VCaP (cell line): ENCODE measurements around the gene RC3H2.

Experiments
- H3K27ac ChIP-seq: fragments of 450-650 bp; 2 replicates; pipeline ENCODE4 v1.5.1; 2017
- TF ChIP-seq, protein P1 (sequence below): fragments of 450-650 bp; conservative IDR thresholded peaks from 2 replicates; pipeline ENCODE4 v1.5.1; 2017; ENCODE audit warnings: mild to moderate bottlenecking, moderate library complexity

Gene RC3H2

DNA sequence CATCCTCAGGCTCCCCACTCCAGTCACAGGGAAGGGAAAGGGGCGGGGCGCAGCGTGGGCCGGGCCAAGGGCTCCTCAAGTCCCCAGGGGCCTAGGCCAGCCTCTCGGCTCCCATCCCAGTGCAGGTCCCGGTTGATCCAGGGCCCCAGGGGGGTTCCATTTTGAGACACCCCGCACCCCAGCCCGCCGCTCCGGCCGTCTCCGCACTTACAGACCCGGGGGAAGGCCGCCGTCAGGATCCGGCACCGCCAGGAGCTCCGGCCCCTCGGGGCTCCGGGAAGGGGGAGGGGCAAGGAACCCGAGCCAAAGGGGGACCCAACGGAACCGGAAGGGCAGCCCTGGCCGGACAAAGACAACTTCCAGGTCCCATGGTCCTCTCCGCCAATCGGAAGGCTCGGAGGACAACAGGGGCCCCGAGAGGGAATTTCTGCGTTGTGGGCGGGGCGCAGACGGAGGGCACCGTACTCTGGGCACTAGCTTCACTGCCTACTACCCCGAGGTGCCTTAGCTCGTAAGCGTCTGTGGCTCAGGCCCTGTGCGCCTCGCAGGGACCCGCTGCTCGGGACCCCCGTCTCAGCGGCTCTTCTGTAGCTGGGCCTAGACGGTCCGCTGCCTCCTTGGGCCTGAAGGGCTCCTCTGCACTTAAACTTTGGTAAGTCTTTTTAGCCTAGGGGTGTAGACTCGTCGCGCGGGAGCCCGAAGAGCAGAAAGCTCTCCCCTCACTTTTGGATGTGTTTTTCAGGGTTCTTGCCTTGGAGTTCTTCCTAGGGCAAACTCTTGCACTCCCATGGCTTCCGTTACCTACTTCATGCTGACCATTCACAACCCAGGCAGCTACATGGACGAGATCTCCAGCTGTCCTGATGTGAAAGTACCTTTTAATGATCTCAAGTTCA, 26.3 kb upstream of the RC3H2 start, which contains the start of gene ZBTB26:
ZBTB26 (minus strand) TSS at position 287 of the 896 bp plus-strand sequence. CDS start 11,578 bp downstream, outside the sequence.
- TF ChIP-seq, protein P1, sequence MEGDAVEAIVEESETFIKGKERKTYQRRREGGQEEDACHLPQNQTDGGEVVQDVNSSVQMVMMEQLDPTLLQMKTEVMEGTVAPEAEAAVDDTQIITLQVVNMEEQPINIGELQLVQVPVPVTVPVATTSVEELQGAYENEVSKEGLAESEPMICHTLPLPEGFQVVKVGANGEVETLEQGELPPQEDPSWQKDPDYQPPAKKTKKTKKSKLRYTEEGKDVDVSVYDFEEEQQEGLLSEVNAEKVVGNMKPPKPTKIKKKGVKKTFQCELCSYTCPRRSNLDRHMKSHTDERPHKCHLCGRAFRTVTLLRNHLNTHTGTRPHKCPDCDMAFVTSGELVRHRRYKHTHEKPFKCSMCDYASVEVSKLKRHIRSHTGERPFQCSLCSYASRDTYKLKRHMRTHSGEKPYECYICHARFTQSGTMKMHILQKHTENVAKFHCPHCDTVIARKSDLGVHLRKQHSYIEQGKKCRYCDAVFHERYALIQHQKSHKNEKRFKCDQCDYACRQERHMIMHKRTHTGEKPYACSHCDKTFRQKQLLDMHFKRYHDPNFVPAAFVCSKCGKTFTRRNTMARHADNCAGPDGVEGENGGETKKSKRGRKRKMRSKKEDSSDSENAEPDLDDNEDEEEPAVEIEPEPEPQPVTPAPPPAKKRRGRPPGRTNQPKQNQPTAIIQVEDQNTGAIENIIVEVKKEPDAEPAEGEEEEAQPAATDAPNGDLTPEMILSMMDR, result no peak
- peak within 1 kb of the TSS; percentile 92 for H3K27ac ChIP-seq

DNA sequence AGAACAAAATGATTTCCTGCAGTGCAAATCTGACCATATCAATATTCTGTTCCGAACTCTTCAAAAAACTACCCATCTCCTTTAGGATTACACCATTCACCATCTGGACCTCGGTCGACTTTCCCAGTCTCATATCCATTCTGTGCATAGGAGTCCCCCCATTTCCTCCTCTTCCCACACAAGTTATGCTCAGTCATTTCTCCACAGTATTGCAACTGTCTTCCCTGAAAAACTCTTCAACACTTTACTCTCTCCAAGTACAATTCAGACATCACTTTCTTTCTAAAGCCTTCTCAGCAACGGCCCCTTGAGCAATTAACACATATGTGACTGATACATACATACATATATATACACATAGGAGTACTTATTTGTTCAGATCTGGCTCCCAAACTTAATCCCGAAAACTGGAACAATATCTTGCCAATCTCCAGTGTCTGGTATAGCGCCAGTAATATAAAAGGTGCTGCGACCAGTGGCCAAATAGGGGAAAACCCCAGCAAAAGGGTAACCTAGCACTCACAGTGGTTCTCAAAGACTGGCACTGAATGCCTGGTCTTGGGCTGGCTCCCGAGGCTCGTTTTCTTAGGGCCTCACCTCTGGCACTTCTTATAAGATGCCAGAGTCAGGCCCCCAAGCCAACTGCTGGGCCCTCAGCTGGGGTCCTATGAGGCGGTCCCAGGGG, 25.5 kb upstream of the RC3H2 start:
- H3K27ac ChIP-seq, result peak overlapping the region; percentile 92
- TF ChIP-seq, protein P1, result peak; percentile 21; the same call in 1 of the 2 replicates

DNA sequence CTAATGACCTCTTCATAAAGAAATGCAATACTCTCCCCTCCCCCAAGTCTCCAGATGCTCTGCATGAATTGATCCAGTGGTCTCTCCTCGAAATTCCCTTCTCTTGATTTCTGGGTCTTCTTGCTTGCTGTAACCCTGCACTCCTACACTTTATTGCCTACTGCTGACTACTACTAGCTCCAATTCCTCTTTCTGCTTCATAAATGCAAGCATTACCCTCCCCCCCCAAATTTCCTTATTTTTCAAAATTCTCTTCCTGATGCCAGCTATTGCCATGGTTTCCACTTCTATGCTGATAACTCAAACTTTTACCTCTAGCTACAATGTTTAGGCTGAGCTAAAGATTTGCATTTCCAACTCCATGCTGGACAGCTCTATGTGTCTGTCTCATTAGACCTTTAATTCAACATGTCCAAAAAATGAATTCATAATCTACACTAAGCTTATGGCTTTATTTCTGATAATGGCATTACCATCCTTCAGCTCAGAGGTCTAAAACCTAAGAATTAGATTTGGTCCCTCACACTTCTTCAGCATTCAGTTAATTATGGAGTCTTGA, 24.7 kb upstream of the RC3H2 start:
- H3K27ac ChIP-seq, result no peak overlapping the region
- TF ChIP-seq, protein P1, result no peak

DNA sequence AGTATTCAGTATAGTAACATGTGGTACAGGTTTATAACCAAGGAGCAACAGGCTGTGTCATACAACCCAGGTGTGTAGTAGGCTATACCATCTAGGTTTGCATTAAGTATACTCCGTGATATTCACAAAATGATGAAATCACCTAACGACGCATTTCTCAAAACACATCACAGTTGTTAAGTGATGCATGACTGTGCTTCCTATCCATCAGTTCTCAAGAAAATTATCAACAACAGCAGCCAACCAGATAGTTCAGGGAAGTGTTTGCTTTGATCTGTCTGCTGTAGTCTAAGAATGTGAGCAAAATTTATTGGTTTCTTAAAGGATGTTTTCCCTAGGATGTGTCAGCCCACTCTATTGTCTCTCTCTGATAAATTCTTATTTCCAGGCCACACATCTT, 18.8 kb upstream of the RC3H2 start:
- H3K27ac ChIP-seq, result no peak overlapping the region
- TF ChIP-seq, protein P1, result no peak

DNA sequence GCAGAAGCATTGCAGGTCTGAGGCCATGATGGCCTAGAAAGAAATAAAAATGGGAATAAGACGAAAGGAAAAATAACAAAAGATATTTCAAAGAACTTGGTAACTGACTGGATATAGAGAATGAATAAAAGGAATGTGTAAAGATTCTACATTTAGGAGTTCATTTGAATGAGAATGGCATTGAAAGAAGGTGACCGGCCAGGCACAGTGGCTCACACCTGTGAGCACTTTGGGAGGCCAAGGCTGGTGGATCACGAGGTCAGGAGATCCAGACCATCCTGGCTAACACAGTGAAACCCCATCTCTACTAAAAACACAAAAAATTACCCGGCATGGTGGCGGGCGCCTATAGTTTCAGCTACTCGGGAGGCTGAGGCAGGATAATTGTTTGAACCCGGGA, 17.6 kb upstream of the RC3H2 start:
- H3K27ac ChIP-seq, result no peak overlapping the region
- TF ChIP-seq, protein P1, result no peak

DNA sequence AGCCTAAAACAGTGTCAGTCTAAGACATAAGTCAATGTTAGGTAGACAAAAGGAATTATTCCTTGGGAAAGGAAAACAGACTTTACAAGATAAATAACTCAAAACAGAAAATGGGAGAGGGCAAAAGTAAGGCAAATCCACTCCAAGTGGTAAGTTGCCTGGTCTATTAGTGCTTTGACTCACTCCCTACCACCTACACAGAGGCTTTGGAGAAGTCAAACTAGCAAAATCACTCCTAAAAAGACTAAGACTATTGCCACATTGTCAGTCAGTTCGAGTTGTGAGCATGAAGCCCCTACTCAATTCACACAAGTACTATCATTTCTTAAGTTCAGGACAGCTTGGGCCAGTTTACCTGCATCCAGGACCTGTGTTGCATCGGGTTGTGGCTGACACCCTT, 13.2 kb upstream of the RC3H2 start:
- no peak overlapping the region for H3K27ac ChIP-seq
- TF ChIP-seq, protein P1, result no peak
